NCI-H2196 treated with DMSO at 0.1 percent for 48 hours (cell line): ENCODE results near the gene OR13C2.

Experiments used
- DNase-seq: peaks from one replicate; lab custom pipeline; 2025; ENCODE audit not compliant: unreplicated experiment; lab: John Stamatoyannopoulos, UW

Gene OR13C2

DNA sequence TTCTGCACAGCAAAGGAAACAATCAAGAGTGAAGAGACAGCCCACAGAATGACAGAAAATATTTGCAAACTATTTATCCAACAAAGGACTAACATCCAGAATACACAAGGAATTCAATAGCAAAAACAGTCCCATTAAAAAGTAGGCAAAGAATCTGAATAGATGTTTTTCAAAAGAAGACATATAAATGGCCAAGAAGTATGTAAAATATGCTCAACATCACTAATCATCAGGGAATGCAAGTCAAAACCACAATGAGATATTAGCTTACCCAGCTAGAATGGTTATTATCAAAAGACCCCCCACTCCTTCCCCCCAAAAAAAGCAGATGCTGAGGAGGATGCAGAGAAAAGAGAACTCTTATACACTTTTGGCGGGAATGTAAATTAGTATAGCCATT is 49.9 kb downstream of the OR13C2 start:
- no peak for DNase-seq
